Measurements from ENCODE around the gene STK38L. TPM values are rescaled to one million over a fixed set of nuclear protein-coding genes. Genes with fewer than 3 reads are reported as not detected.

STK38L gene
- total RNA-seq, 4 donors from 2014 or later, result 70.0 to 111 (median 79.2) TPM

GRCh38 chr12:27361372-27361771 lies 117.3 kb downstream of the STK38L start:
- Histone ChIP-seq H3K36me3 (no peaks in the 10 kb centered on the region), H3K9me3 (no peaks in the 10 kb centered on the region), H3K4me3 (no peak overlapping the region), H3K4me1 (no peaks in the 10 kb centered on the region), H3K27me3 (no peaks in the 10 kb centered on the region), H3K27ac (no peak overlapping the region)
- no peak for ATAC-seq
- WGBS, 2 donors (ENCODE audit: low coverage in 1 of 2), result 87 to 100% methylated on average over 2 of the region's 2 CpGs
- TF ChIP-seq POLR2AphosphoS5 (IDR thresholded peaks at IDR 0.05) (no peak), POLR2A (IDR thresholded peaks at IDR 0.05) (no peak), EP300 (IDR thresholded peaks at IDR 0.05) (no peak), CTCF (IDR thresholded peaks at IDR 0.05) (no peak)

- WGBS, 2 donors (ENCODE audit: low coverage in 1 of 2), result 94% methylated on average over 3 of the region's 3 CpGs
These were observed 122.5 kb downstream of the STK38L start for GRCh38 chr12:27366621-27367020.

GRCh38 chr12:27367078-27367477 lies 123.0 kb downstream of the STK38L start:
- Histone ChIP-seq H3K4me1 (no peaks in the 10 kb centered on the region), H3K9me3 (no peaks in the 10 kb centered on the region), H3K36me3 (no peaks in the 10 kb centered on the region), H3K27me3 (no peaks in the 10 kb centered on the region), H3K4me3 (no peak overlapping the region), H3K27ac (no peak overlapping the region)
- no peak for ATAC-seq
- WGBS, 2 donors (ENCODE audit: low coverage in 1 of 2), result 75 to 81% methylated on average over 6 of the region's 6 CpGs
- no peak for TF ChIP-seq POLR2AphosphoS5 (IDR thresholded peaks at IDR 0.05)
- no peak for TF ChIP-seq EP300 (IDR thresholded peaks at IDR 0.05)
- no peak for TF ChIP-seq CTCF (IDR thresholded peaks at IDR 0.05)
- no peak for TF ChIP-seq POLR2A (IDR thresholded peaks at IDR 0.05)

More at GRCh38 chr12:27366621-27367020, 122.5 kb downstream of the STK38L start:
- Histone ChIP-seq H3K4me1 (no peaks in the 10 kb centered on the region), H3K36me3 (no peaks in the 10 kb centered on the region), H3K9me3 (no peaks in the 10 kb centered on the region), H3K4me3 (no peak overlapping the region), H3K27me3 (no peaks in the 10 kb centered on the region), H3K27ac (no peak overlapping the region)
- TF ChIP-seq CTCF (IDR thresholded peaks at IDR 0.05) (no peak), POLR2A (IDR thresholded peaks at IDR 0.05) (no peak), POLR2AphosphoS5 (IDR thresholded peaks at IDR 0.05) (no peak)
- no peak for ATAC-seq

Other genes starting within 250 kb of the STK38L start
- gene TM7SF3, start 229.9 kb upstream of the STK38L start, total RNA-seq, result 10 to 100 TPM; 40.1 to 87.5 (median 64.4) TPM
- gene MED21, start 221.7 kb upstream of the STK38L start, total RNA-seq, result 10 to 100 TPM; 56.6 to 87.8 (median 63.4) TPM
- not detected for gene C12orf71, start 161.7 kb upstream of the STK38L start, total RNA-seq
- 1 to 10 TPM; 3.0 to 8.7 (median 6.0) TPM for gene BMAL2, start 88.5 kb downstream of the STK38L start, total RNA-seq
- not detected for gene SMCO2, start 202.4 kb downstream of the STK38L start, total RNA-seq